ENCODE results near the gene TCEANC2. TPM values are rescaled to one million over a fixed set of nuclear protein-coding genes. Genes with fewer than 3 reads are reported as not detected.

Gene TCEANC2
- total and polyA plus RNA-seq, 2 of the 4 experiments (the other 2 are of a cell fraction): 2.4 to 3.2 TPM

- ATAC-seq (ENCODE audit: low read depth) (no peak), DNase-seq (no peak)
- no peak overlapping the region for H3K4me3 ChIP-seq (ENCODE audit: insufficient read depth, low read depth, low read length)
- H3K27ac ChIP-seq (ENCODE audit: insufficient read depth, low read length): no peak overlapping the region
- H3K36me3 ChIP-seq (ENCODE audit: control insufficient read depth, insufficient read depth, low read length): no peaks in the 10 kb centered on the region
- no peaks in the 10 kb centered on the region for H3K9me3 ChIP-seq (ENCODE audit: control insufficient read depth, insufficient read depth, low read length)
- peak overlapping the region; percentile 85; the same call in 2 of the 3 replicates for H2BK15ac ChIP-seq (ENCODE audit: low read depth, low read length)
- no TSS peak for BruUV-seq (replicated peaks)
- H3K27me3 ChIP-seq (ENCODE audit: control insufficient read depth, insufficient read depth, low read length): no peaks in the 10 kb centered on the region
- H3K18ac ChIP-seq (ENCODE audit: low read depth, low read length): peak overlapping the region; percentile 51; the same call in 1 of the 2 replicates
- in situ Hi-C loops (cut with MboI; ENCODE audit: low sequenced_read_pairs): no loop called here
- POLR2A ChIA-PET (ENCODE audit: unreplicated experiment): interaction anchor here (0.6 kb wide), 1 partner anchor 543 kb away, joined by 5 read pairs; no protein-coding TSS in a partner anchor
- H2BK120ac ChIP-seq (ENCODE audit: low read depth, low read length): peak overlapping the region; percentile 89
- H3K23ac ChIP-seq (ENCODE audit: low read depth, low read length): peak overlapping the region; percentile 18; the same call in 1 of the 2 replicates
- H4K8ac ChIP-seq (ENCODE audit: low read depth in 2 of 2, low read length in 2 of 2): peak overlapping the region; percentile 37 to 76; a peak in 3 of 4 replicates
- H4K5ac ChIP-seq (ENCODE audit: low read depth, low read length): peak overlapping the region; percentile 80
- H3K4me2 ChIP-seq (ENCODE audit: low read depth, low read length): no peak overlapping the region
- no peak overlapping the region for H3K56ac ChIP-seq (ENCODE audit: extremely low read depth, insufficient read depth, low read length)
- peak overlapping the region; percentile 45 for H3K9ac ChIP-seq (ENCODE audit: low read depth, low read length)
- dilution Hi-C loops (cut with HindIII; ENCODE audit: low sequenced_read_pairs, unreplicated experiment): no loop called here
- H2AK9ac ChIP-seq (replicated peaks; ENCODE audit: low read depth, low read length, poor library complexity): peak overlapping the region; percentile 12
- H3K14ac ChIP-seq (replicated peaks; ENCODE audit: low read depth, low read length): peak overlapping the region; percentile 74
- no peaks in the 10 kb centered on the region for H4K20me1 ChIP-seq (ENCODE audit: insufficient read depth, low read length)
- H2BK20ac ChIP-seq (ENCODE audit: low read depth, low read length): peak overlapping the region; percentile 30
- CTCF ChIA-PET: interaction anchor here (0.5 to 0.6 kb wide), 2 partner anchors 12 to 698 kb away, joined by 3 to 4 read pairs; no protein-coding TSS in a partner anchor
- H3K4me1 ChIP-seq (ENCODE audit: control insufficient read depth, insufficient read depth, low read length): peaks cover 22% of the 10 kb centered on the region
- 100% methylated on average over 5 of the region's 17 CpGs; no CpG with 5 or more reads in 1 of the 2 experiments for WGBS, 2 experiments (ENCODE audit: extremely low coverage in 2 of 2, insufficient read length in 1 of 2)
- peak overlapping the region; percentile 67 for H4K91ac ChIP-seq (ENCODE audit: insufficient read depth, low read depth, low read length)
- peak overlapping the region; percentile 20 for H2AK5ac ChIP-seq (ENCODE audit: low read depth, low read length)
- peak overlapping the region; percentile 75 for H3K4ac ChIP-seq (ENCODE audit: low read depth, low read length)
- H3K9me1 ChIP-seq (ENCODE audit: insufficient read depth, low read length): peaks cover 19% of the 10 kb centered on the region
- no peaks in the 10 kb centered on the region for H3K79me1 ChIP-seq (ENCODE audit: low read depth in 1 of 2, low read length in 2 of 2)
- H2BK5ac ChIP-seq (ENCODE audit: low read depth, low read length, poor library complexity, severe bottlenecking): peak overlapping the region; percentile 57
- peak overlapping the region; percentile 86 for H2AFZ ChIP-seq (replicated peaks; ENCODE audit: low read length, poor library complexity)
- intact Hi-C loops (cut with micrococcal nuclease): no loop called here
- no peak for TF ChIP-seq RCOR1 (IDR thresholded peaks at IDR 0.05; ENCODE audit: insufficient replicate concordance, low read length)
- TF ChIP-seq BHLHE40 (IDR thresholded peaks at IDR 0.05; ENCODE audit: low read depth, low read length): no peak
- no peak for TF ChIP-seq NFE2L2 (IDR thresholded peaks at IDR 0.05; ENCODE audit: low read depth, low read length)
- TF ChIP-seq SMC3 (IDR thresholded peaks at IDR 0.05; ENCODE audit: low read depth, low read length): no peak
- TF ChIP-seq MXI1 (IDR thresholded peaks at IDR 0.05; ENCODE audit: borderline replicate concordance, low read depth, low read length): no peak
- TF ChIP-seq ELK1 (IDR thresholded peaks at IDR 0.05; ENCODE audit: borderline replicate concordance, low read depth, low read length): no peak
- TF ChIP-seq CTCF (conservative IDR thresholded peaks at IDR 0.05; ENCODE audit: low read depth, low read length): no peak
- no peak for TF ChIP-seq POLR2A (IDR thresholded peaks at IDR 0.05; ENCODE audit: low read depth, low read length)
- TF ChIP-seq CEBPB (IDR thresholded peaks at IDR 0.05; ENCODE audit: low read depth, low read length): no peak
- TF ChIP-seq USF2 (IDR thresholded peaks at IDR 0.05; ENCODE audit: low read depth, low read length): no peak
- TF ChIP-seq FOS (IDR thresholded peaks at IDR 0.05; ENCODE audit: low read depth, low read length): no peak
- TF ChIP-seq MAZ (IDR thresholded peaks at IDR 0.05; ENCODE audit: borderline replicate concordance, low read depth, low read length): no peak
- TF ChIP-seq CHD1 (IDR thresholded peaks at IDR 0.05; ENCODE audit: low read depth, low read length): no peak
- TF ChIP-seq MAFK (IDR thresholded peaks at IDR 0.05; ENCODE audit: low read depth, low read length): no peak
- no peak for TF ChIP-seq RFX5 (IDR thresholded peaks at IDR 0.05; ENCODE audit: low read depth, low read length)
These were observed 83.0 kb downstream of the TCEANC2 start for GRCh38 chr1:54136269-54136896.
